ENCODE data around the gene SORCS2.

- no peak for TF ChIP-seq CTCF (IDR thresholded peaks at IDR 0.05)
- TF ChIP-seq POLR2A (IDR thresholded peaks at IDR 0.05): no peak
Measured at GRCh38 chr4:7691982-7692381, 499.6 kb downstream of the SORCS2 start.

Data from Peyer's patch (tissue), 4 donors.